GM18861 (cell line): ENCODE results near the gene AZU1.
"Not testable (repeated sequence)": the region's sequence is repeated elsewhere in the genome, so short reads cannot be mapped to it uniquely, and the experiment has no call there.

Experiments used
- ATAC-seq: cut with Tn5 transposase; IDR thresholded peaks from one replicate; pipeline ENCODE4 v1.9.1; 2021; ENCODE audit not compliant: unreplicated experiment

AZU1 gene

GRCh38 chr19:852136-853013 lies 24.7 kb downstream of the AZU1 start, which contains the start of gene ELANE:
ELANE (plus strand) TSS chr19:852303; CDS start chr19:852329, 26 bp downstream.
- ATAC-seq: no peak

DNA sequence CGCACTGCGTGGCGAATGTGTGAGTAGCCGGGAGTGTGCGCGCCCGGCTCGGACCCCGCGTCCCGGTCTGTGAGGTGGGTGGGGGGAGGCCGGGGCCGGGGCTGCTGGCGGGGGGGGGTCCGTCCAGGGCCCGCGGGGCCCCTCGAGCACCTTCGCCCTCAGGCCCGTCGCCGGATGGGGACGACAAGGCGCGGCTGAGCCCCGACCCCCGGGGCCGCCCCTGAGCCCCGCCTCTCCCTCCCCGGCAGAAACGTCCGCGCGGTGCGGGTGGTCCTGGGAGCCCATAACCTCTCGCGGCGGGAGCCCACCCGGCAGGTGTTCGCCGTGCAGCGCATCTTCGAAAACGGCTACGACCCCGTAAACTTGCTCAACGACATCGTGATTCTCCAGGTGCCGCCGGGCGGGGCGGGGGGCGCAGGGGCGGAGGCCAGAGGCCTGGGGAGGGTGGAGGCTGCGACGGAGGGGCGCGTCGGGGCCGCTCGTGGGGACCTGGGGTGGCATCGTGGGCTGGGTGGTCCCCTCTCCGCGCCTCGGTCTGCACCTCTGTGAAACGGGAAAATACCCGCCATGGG lies 25.5 kb downstream of the AZU1 start:
- no peak for ATAC-seq

DNA sequence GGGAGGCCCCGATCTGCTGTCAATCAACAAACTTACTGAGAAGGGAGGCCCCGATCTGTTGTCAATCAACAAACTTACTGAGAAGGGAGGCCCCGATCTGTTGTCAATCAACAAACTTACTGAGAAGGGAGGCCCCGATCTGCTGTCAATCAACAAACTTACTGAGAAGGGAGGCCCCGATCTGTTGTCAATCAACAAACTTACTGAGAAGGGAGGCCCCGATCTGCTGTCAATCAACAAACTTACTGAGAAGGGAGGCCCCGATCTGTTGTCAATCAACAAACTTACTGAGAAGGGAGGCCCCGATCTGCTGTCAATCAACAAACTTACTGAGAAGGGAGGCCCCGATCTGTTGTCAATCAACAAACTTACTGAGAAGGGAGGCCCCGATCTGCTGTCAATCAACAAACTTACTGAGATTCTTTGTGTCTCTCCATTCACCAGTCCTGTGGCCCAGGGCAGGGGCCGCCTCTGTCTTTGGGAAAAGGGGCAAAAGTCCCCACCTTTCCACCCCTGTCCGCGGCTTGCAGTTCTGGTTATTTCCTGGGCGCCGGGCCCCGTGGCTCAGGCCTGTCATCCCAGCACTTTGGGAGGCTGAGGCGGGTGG lies 26.1 kb downstream of the AZU1 start:
- ATAC-seq: not testable (repeated sequence)

- ATAC-seq: no peak
Measured at GRCh38 chr19:854549-854948, 26.9 kb downstream of the AZU1 start.

GRCh38 chr19:855142-855541 lies 27.5 kb downstream of the AZU1 start:
- no peak for ATAC-seq

GRCh38 chr19:855566-856120 lies 28.0 kb downstream of the AZU1 start:
- ATAC-seq: no peak

DNA sequence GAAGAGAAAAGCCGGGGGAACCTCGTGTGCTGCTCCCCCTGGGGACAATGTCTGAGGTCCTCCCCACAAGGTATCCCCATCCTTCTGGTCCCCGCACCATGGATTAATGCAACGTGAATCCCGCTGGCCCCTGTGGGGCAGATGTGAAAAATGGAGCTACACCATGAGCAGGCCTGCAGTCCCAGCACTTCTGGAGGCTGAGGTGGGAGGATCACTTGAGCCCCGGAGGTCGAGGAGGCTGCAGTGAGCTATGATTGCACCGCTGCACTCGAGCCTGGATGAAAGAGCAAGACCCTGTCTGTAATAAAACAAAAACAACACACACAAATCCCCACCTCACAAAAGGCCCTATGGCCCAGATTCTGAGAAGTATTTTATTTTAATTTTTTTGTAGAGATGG lies 30.6 kb downstream of the AZU1 start:
- no peak for ATAC-seq

GRCh38 chr19:858868-859843 lies 31.5 kb downstream of the AZU1 start, which contains the start of gene CFD:
CFD (plus strand) TSS chr19:859664; CDS start chr19:859690, 26 bp downstream.
- no peak for ATAC-seq

- ATAC-seq: no peak
Measured at GRCh38 chr19:861141-861755, 33.6 kb downstream of the AZU1 start.

- no peak for ATAC-seq
Measured at GRCh38 chr19:861756-862580, 34.3 kb downstream of the AZU1 start.

GRCh38 chr19:862581-863314 lies 35.1 kb downstream of the AZU1 start:
- no peak for ATAC-seq

- no peak for ATAC-seq
Measured at GRCh38 chr19:863315-863620, 35.6 kb downstream of the AZU1 start.

DNA sequence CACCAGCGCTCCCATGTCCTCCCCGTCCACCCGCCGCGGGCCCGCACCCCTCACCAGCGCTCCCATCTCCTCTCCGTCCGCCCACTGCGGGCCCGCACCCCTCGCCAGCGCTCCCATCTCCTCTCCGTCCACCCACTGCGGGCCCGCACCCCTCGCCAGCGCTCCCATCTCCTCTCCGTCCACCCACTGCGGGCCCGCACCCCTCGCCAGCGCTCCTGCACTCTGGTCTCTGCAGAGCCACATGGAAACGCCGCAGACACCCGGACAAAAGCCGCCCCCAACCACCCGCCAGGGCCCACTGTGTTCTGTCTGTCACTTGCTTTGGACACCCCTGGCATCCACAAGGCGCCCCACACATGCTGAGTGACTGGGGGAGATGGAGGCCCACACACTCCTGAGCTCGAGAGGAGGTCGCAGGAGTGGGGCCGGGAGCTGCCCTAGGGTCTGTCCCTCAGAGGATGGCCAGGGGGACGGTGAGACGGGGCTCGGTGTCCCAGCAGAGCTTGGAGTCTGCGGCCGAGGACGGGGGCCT lies 39.2 kb downstream of the AZU1 start:
- no peak for ATAC-seq

GRCh38 chr19:867301-867793 lies 39.7 kb downstream of the AZU1 start:
- no peak for ATAC-seq

GRCh38 chr19:867855-868457 lies 40.3 kb downstream of the AZU1 start:
- no peak for ATAC-seq

DNA sequence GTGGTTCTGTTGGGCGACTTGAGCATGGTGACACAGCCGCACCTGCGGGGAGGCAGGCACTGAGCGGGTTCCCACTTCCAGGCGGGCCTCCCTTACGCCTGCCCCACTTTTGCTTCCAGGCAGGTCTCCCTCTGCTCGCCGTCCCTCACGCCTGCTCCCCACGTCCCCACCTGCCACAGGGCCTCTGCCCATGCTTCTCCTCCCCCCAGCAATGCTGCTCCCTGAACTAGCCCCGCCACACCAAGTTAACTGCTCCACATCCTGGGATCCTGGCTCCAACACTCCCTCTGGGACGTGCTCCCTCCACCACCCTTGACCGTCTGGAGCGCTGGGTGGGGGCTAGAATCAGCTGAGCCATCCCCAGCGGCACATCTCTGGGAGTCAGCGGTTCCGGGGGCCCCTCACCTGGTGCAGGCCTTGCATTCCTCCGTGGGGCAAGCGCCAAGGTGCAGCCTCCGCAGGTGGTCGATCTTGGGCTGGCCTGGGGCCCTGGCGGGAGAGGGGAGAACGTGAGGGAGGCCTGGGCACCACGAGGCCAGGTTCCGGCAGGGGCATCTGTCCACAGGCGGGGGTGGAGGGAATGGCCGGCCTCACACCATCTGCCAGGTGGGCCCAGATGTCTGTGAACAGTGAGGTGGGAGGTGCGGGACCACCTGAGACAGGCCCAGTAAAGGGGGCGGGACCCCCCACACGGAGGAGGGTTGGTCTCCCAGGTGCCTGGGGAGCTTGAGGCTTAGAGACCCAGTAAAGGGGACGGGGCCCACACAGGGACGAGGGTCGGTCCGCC lies 41.0 kb downstream of the AZU1 start:
- no peak for ATAC-seq
